Esophagus squamous epithelium (tissue), 5 donors: ENCODE measurements around the gene CECR2. TPM values are rescaled to one million over a fixed set of nuclear protein-coding genes. Genes with fewer than 3 reads are reported as not detected.
"Not testable (repeated sequence)": the region's sequence is repeated elsewhere in the genome, so short reads cannot be mapped to it uniquely, and the experiment has no call there.

ENCODE experiments used
- DNase-seq: peaks from one replicate; lab custom pipeline; 2025; lab: John Stamatoyannopoulos, UW
- H3K27ac ChIP-seq, 4 donors: fragments of 200-600 bp; sonication (generic); one replicate each; pipeline ENCODE4 v1.5.1; 2016 to 2019; ENCODE audit warnings: mild to moderate bottlenecking in 1 of 4
- H3K27me3 ChIP-seq, 4 donors: fragments of 200-600 bp; sonication (generic); 1 replicate in 3 of 4; 2 replicates in 1 of 4; pipeline versions ENCODE4 v1.5.1 to v1.6.0; 2017 to 2021; ENCODE audit warnings: antibody characterized with exemption in 1 of 4
- H3K36me3 ChIP-seq, 3 donors: fragments of 200-600 bp; sonication (generic); one replicate each; pipeline ENCODE4 v1.5.1; 2016 to 2019
- H3K4me1 ChIP-seq, 3 donors: fragments of 200-600 bp; sonication (generic); one replicate each; pipeline ENCODE4 v1.5.1; 2017 to 2019
- H3K4me3 ChIP-seq, 4 donors: fragments of 200-600 bp; sonication (generic); 1 replicate in 3 of 4; 2 replicates in 1 of 4; pipeline ENCODE4 v1.5.1; 2016 to 2019; ENCODE audit warnings: mild to moderate bottlenecking in 2 of 4, moderate library complexity in 1 of 4
- H3K9me3 ChIP-seq, 3 donors: fragments of 200-600 bp; sonication (generic); one replicate each; pipeline ENCODE4 v1.5.1; 2016 to 2019
- CTCF ChIP-seq, 6 experiments: fragments of 450-650 bp in 4 of 6; fragments of 200-600 bp in 2 of 6; sonication (generic) in 2 of 6; IDR thresholded peaks; one replicate each; pipeline ENCODE4 v1.5.1; 2016 to 2019; ENCODE audit warnings: antibody characterized with exemption in 6 of 6, mild to moderate bottlenecking in 4 of 6, moderate library complexity in 4 of 6
- POLR2A ChIP-seq, 4 donors: fragments of 450-650 bp; IDR thresholded peaks; one replicate each; pipeline ENCODE4 v1.6.1; 2017; ENCODE audit warnings: antibody characterized with exemption in 4 of 4, mild to moderate bottlenecking in 4 of 4, moderate library complexity in 3 of 4
- whole genome bisulfite sequencing, 2 donors: methylation state at CpG; one replicate each; pipeline ENCODE4 v1.1.5; 2018; 5-methylcytosine and 5-hydroxymethylcytosine counted together
- intact Hi-C: fragments of 100-400 bp; cut with DNase I; formaldehyde crosslinking; loops from one replicate; pipeline ENCODE4 v1.15.0; 2022
- total RNA-seq, 4 donors: library from RNA; depleted of rRNA; stranded (reverse); fragments of >200 nt; gene quantifications; one replicate each; pipeline ENCODE4 v1.1.0, GENCODE V29; 2016
- donor health status: DM: yes; HTN: yes; CAD: no.

CECR2 gene
- total RNA-seq, 4 donors from 2014 or later = 0.13 to 0.57 (median 0.26) TPM

GRCh38 chr22:17418890-17419324 is 49.6 kb downstream of the CECR2 start:
- H3K36me3 ChIP-seq = no peaks in the 10 kb centered on the region
- H3K27me3 ChIP-seq = no peaks in the 10 kb centered on the region
- H3K27ac ChIP-seq = no peak overlapping the region
- no peak for DNase-seq
- WGBS, 2 donors = 97 to 100% methylated on average over 2 to 7 of the region's 27 CpGs
- intact Hi-C loops = no loop called here
- no peaks in the 10 kb centered on the region for H3K9me3 ChIP-seq
- H3K4me1 ChIP-seq = no peaks in the 10 kb centered on the region
- no peak overlapping the region for H3K4me3 ChIP-seq
- TF ChIP-seq POLR2A (IDR thresholded peaks at IDR 0.05) = no peak

GRCh38 chr22:17419348-17419747 is 50.1 kb downstream of the CECR2 start:
- Histone ChIP-seq H3K27ac (no peak overlapping the region), H3K27me3 (no peaks in the 10 kb centered on the region), H3K36me3 (no peaks in the 10 kb centered on the region), H3K4me1 (no peaks in the 10 kb centered on the region), H3K4me3 (no peak overlapping the region), H3K9me3 (no peaks in the 10 kb centered on the region)
- DNase-seq = no peak
- WGBS, 2 donors = 84 to 85% methylated on average over 3 of the region's 3 CpGs
- intact Hi-C loops = no loop called here
- TF ChIP-seq CTCF (IDR thresholded peaks at IDR 0.05) = no peak
- TF ChIP-seq POLR2A (IDR thresholded peaks at IDR 0.05) = no peak

GRCh38 chr22:17422736-17423343 is 53.6 kb downstream of the CECR2 start:
- no peaks in the 10 kb centered on the region for H3K36me3 ChIP-seq
- H3K4me3 ChIP-seq = no peak overlapping the region
- DNase-seq = no peak
- no peaks in the 10 kb centered on the region for H3K9me3 ChIP-seq
- intact Hi-C loops = no loop called here
- WGBS, 2 donors = 81 to 82% methylated on average over 2 to 5 of the region's 5 CpGs
- no peaks in the 10 kb centered on the region for H3K27me3 ChIP-seq
- H3K4me1 ChIP-seq = no peaks in the 10 kb centered on the region
- TF ChIP-seq POLR2A (IDR thresholded peaks at IDR 0.05) = no peak
- TF ChIP-seq CTCF (IDR thresholded peaks at IDR 0.05) = no peak
- no peak overlapping the region for H3K27ac ChIP-seq

GRCh38 chr22:17423616-17424015 is 54.4 kb downstream of the CECR2 start:
- no peaks in the 10 kb centered on the region for H3K9me3 ChIP-seq
- TF ChIP-seq POLR2A (IDR thresholded peaks at IDR 0.05) = no peak
- TF ChIP-seq CTCF (IDR thresholded peaks at IDR 0.05) = no peak
- H3K27me3 ChIP-seq = no peaks in the 10 kb centered on the region
- H3K4me1 ChIP-seq = no peaks in the 10 kb centered on the region
- no peak overlapping the region for H3K4me3 ChIP-seq
- no peak for DNase-seq
- H3K36me3 ChIP-seq = no peaks in the 10 kb centered on the region
- no peak overlapping the region for H3K27ac ChIP-seq
- intact Hi-C loops = no loop called here
- WGBS, 2 donors = 56 to 74% methylated on average over 6 of the region's 6 CpGs

GRCh38 chr22:17427528-17427927 is 58.3 kb downstream of the CECR2 start:
- H3K9me3 ChIP-seq, DNase-seq, H3K27ac ChIP-seq, H3K4me3 ChIP-seq, H3K27me3 ChIP-seq, intact Hi-C loops, H3K36me3 ChIP-seq: not testable (repeated sequence)
- peaks cover 0 to 22% (median 4%) of the 10 kb centered on the region in 3 donors for H3K4me1 ChIP-seq
- 76 to 88% methylated on average over 3 to 6 of the region's 6 CpGs for WGBS, 2 donors

- H3K4me1 ChIP-seq = peaks cover 0 to 22% (median 4%) of the 10 kb centered on the region in 3 donors
- no peaks in the 10 kb centered on the region for H3K27me3 ChIP-seq
- H3K9me3 ChIP-seq = no peaks in the 10 kb centered on the region
- WGBS, 2 donors = 75 to 87% methylated on average over 1 of the region's 1 CpG
- DNase-seq = no peak
- no peak overlapping the region for H3K4me3 ChIP-seq
- H3K27ac ChIP-seq = no peak overlapping the region
- TF ChIP-seq POLR2A (IDR thresholded peaks at IDR 0.05) (no peak), CTCF (IDR thresholded peaks at IDR 0.05) (no peak)
- no peaks in the 10 kb centered on the region for H3K36me3 ChIP-seq
- intact Hi-C loops = no loop called here
Observed at GRCh38 chr22:17429516-17429915, 60.3 kb downstream of the CECR2 start.
